Inflammatory macrophage treated with lipopolysaccharide for 1 hour (primary cell): Measurements from ENCODE around the gene DLGAP4.
A peak's percentile ranks its signal among the peaks of the same experiment; 100 is the strongest.
"Not testable (repeated sequence)": the region's sequence is repeated elsewhere in the genome, so short reads cannot be mapped to it uniquely, and the experiment has no call there.

Source experiments
- DNase-seq, 2 donors: peaks; one replicate each; pipeline ENCODE4 v3.0.0-alpha.2; 2020 to 2022

The DLGAP4 gene

GRCh38 chr20:36359668-36360406, 53.7 kb downstream of the DLGAP4 start:
- DNase-seq, result no peak

- no peak for DNase-seq
These were observed 54.3 kb downstream of the DLGAP4 start for GRCh38 chr20:36360429-36360828.

- no peak for DNase-seq
These were observed 55.3 kb downstream of the DLGAP4 start for GRCh38 chr20:36361406-36361805.

GRCh38 chr20:36362261-36362660, 56.1 kb downstream of the DLGAP4 start:
- no peak for DNase-seq

GRCh38 chr20:36362978-36363713, 57.0 kb downstream of the DLGAP4 start:
- no peak for DNase-seq

GRCh38 chr20:36364506-36364905, 58.4 kb downstream of the DLGAP4 start:
- no peak for DNase-seq

- DNase-seq, result no peak
These were observed 60.7 kb downstream of the DLGAP4 start for GRCh38 chr20:36366623-36367369.

GRCh38 chr20:36367370-36367745, 61.2 kb downstream of the DLGAP4 start:
- DNase-seq, result no peak

GRCh38 chr20:36367907-36368799, 62.0 kb downstream of the DLGAP4 start:
- DNase-seq, result no peak

GRCh38 chr20:36368869-36369268, 62.7 kb downstream of the DLGAP4 start:
- no peak for DNase-seq

GRCh38 chr20:36369739-36370138, 63.6 kb downstream of the DLGAP4 start:
- DNase-seq, result no peak

GRCh38 chr20:36370991-36371790, 65.1 kb downstream of the DLGAP4 start:
- DNase-seq, result no peak

GRCh38 chr20:36372666-36373065, 66.5 kb downstream of the DLGAP4 start:
- DNase-seq, result no peak

- no peak for DNase-seq
These were observed 67.0 kb downstream of the DLGAP4 start for GRCh38 chr20:36373089-36373488.

- no peak for DNase-seq
These were observed 68.9 kb downstream of the DLGAP4 start for GRCh38 chr20:36374995-36375394.

GRCh38 chr20:36377348-36378326, 71.5 kb downstream of the DLGAP4 start:
- no peak for DNase-seq

GRCh38 chr20:36378686-36379085, 72.5 kb downstream of the DLGAP4 start:
- DNase-seq, result no peak

GRCh38 chr20:36379914-36380313, 73.8 kb downstream of the DLGAP4 start:
- not testable (repeated sequence) for DNase-seq

GRCh38 chr20:36384022-36384619, 78.0 kb downstream of the DLGAP4 start:
- DNase-seq, result peak; percentile 6 to 40

GRCh38 chr20:36385503-36385902, 79.4 kb downstream of the DLGAP4 start:
- DNase-seq, result no peak
